GM21360 (cell line): ENCODE data around the gene TNIP1.
A peak's percentile ranks its signal among the peaks of the same experiment; 100 is the strongest.

Experiments used
- ATAC-seq: cut with Tn5 transposase; IDR thresholded peaks from one replicate; pipeline ENCODE4 v1.9.1; 2021; ENCODE audit warnings: mild to moderate bottlenecking, moderate library complexity; ENCODE audit not compliant: unreplicated experiment

The TNIP1 gene, protein sequence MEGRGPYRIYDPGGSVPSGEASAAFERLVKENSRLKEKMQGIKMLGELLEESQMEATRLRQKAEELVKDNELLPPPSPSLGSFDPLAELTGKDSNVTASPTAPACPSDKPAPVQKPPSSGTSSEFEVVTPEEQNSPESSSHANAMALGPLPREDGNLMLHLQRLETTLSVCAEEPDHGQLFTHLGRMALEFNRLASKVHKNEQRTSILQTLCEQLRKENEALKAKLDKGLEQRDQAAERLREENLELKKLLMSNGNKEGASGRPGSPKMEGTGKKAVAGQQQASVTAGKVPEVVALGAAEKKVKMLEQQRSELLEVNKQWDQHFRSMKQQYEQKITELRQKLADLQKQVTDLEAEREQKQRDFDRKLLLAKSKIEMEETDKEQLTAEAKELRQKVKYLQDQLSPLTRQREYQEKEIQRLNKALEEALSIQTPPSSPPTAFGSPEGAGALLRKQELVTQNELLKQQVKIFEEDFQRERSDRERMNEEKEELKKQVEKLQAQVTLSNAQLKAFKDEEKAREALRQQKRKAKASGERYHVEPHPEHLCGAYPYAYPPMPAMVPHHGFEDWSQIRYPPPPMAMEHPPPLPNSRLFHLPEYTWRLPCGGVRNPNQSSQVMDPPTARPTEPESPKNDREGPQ

DNA sequence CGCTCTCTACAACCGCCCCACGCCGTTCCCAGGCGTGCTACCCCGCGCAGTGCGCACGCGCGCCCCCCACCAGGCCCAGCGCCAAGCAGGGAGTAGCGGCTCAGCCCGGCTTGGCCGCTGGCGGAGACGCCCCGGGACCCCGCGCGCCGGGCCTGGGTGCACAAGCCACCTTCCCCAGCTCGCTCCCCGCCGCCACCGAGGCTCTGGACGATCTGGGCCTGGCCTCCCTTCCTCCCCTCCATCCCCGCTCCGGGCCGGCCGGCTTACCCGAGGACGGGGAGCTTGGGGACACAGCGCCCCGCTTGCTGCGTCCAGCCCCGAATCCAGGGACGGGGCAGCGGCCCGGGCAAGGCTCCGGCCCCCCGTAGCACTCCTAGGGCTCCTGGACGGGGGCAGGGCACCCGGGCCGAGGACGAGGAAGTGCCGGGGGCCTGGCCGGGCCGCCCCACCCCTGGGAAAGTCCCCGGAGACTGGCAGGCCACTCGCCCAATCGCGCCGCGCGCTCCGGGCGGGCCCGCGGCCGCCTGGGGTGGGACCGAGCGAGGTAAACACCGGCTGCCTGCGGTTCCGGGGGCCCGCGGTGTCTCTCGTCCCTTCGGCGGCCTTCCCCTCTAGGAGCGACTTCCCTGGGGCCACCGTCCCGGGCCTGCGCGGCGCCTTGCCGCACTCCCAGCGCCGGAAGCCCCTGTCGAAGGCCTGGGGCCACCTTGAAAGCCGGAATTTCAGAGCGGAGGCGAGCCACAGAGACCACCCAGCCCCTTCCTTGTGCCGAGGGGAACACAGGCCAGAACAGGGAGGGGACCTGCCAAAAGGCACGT is at the start of gene TNIP1:
Gene TNIP1 (minus strand): TSS at position 422 of the 818 bp plus-strand sequence. CDS start 15,939 bp downstream, outside the sequence.
- peak; percentile 67 for ATAC-seq

DNA sequence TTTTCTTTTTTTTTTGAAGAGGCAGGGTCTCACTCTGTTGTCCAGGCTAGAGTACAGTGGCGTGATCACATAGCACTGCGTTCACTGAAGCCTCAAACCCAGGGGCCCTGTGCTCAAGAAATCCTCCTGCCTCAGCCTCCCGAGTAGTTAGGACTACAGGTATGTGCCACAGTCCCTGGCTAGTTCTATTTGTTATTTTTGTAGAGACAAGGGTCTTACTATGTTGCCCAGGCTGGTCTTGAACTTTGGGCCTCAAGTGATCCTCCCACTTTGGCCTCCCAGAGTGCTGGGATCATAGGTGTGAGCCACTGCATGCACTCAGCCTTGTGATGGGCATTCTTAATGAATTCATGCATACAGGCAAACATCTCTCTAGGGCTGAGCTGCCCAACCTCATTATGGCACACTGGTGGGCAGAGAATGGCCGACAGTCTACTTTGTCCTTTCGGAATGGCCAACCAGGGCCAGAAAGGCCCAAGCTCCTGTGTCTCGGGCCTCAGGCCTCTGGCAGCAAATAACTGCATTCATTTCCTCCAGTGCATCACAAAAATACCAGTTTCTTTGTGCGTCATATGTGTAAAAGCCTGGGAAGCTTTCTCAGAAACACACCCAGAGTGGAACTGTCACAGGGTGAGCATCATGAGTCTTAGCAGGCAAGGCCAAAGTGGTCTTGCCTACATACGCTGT is 49.5 kb upstream of the TNIP1 start:
- no peak for ATAC-seq

DNA sequence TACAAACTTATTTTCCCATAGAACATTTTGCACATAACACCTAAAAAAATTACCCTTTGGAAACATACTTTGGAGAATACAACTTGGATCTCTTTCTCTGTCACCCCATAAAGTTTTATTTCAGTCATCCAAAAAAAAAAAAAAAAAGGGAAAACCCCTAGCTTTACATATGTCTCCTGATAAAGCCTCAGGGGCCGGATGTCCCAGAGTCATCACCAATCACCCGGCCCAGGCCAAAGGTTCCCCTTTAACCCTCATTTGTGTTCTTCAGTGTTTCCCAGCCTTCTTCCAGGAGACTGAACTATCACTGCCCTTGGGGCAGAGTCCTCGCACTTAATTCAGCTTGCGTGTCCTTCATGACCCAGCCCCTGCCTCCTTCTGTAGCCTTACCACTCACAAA is 48.0 kb upstream of the TNIP1 start:
- no peak for ATAC-seq

DNA sequence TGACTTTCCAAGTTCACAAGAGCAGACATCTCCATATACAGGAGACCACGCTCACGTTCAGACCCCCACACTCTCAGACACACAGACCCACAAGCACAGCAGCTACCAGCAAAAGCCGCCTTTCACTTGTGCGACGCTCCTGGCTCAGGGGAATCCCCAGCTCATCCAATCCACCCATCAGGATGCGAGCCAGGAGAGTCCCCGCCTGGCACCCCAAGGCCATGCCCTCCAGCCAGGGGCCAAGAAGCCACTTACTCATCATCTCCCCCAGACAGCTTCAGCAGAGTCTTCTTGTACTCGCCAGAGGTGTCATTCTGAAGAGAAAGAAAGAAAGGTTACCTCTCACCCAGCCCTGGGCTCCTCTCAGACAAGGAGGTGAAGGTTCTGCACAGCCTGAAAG is 47.1 kb upstream of the TNIP1 start:
- no peak for ATAC-seq

DNA sequence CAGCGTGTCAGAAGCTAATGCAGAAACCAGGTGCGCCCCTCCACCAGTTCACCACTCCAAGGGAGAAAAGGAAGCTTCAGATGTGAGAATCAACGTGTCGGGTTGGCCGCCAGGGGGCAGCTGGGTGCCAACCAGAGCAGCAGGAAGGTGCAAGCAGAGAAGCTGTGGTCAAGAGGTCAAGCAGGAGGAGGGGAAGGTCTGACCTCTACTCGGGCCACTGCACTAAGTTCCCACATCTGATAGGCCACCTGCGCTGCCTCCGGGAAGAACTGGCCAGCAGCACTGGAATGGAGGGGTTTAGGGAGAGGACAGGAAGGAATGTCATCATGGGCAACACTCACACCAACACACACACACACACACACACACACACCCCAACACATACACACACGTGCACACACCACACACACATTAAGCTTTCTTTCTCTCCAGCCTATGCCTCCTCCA is 45.4 kb upstream of the TNIP1 start:
- no peak for ATAC-seq

DNA sequence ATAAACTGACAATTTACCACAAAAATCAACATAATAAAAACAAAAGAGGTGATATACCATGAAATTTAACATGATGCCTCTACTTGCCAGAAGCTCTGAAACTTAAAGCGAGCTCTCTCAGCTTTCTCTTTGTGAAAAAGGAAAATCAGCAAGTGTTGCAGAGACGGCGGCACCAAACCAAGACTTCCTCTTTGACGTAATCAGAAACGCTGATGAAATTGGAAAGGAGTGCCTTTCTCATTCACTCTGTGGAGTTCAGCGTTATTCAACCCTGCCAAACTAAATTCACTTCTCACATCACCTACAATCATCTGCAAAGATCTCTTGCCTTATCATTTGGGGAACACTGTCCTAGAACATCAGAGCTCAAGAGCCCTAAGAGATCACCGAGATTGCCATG is 44.6 kb upstream of the TNIP1 start:
- no peak for ATAC-seq

DNA sequence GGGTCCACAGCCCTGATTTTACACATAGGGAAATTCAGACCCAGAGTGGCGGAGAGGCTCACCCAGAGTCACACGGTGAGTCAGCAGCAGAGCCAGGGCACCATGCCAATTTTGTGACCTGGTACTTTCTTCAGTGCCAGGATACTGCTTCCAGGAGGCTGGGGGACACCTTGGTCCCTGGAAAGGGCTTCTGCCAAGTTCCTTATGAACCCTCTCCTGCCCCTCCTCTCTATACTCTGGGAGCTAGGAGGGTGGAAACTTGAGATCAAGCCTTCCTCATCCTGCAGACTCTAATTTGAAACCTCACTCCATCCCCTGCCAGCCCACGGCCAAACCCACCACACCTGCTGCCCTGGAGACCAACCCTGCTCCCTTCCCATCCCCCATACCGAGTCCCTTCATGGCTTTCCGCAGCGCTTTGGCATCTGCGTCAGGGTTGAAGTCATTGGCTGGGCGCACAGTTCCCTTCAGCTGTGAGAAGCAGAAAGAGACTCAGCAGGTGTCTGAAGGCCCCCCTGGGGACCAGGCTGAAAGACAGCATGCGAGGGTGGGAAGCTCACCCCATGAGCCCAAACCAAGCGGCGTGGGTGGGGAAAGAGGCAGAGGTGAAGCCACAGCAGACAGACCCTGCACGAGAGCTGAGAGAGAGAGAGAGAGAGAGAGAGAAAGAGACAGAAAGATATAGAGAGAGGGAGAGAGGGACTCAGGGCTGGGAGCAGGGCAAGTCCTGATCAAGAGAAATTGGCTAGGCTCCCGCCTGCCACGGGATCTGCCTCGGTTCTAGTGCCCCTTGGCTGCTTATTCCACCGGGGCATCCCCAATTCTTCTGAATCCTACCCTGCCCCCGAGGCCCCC is 43.3 kb upstream of the TNIP1 start:
- ATAC-seq = peak; percentile 81

DNA sequence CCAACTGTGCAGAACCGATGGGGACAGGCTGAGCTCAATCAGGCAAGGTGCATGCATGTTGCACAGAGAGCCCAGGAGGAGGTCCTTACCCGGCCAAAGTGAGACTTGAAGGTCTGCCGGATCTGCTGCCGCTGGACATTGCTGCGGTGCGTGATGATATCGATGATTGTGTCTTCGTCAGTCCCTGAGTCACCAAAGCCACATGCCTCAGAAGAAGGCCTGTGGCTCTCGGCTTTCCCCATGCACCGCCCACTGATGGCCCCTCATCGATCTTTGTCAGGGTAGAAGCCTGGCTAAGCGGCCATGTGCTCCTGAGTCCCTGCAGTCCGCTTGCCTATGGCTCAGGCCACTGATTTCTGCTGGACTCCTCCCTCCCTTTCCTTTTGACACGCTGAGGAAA is 42.0 kb upstream of the TNIP1 start:
- ATAC-seq = no peak

DNA sequence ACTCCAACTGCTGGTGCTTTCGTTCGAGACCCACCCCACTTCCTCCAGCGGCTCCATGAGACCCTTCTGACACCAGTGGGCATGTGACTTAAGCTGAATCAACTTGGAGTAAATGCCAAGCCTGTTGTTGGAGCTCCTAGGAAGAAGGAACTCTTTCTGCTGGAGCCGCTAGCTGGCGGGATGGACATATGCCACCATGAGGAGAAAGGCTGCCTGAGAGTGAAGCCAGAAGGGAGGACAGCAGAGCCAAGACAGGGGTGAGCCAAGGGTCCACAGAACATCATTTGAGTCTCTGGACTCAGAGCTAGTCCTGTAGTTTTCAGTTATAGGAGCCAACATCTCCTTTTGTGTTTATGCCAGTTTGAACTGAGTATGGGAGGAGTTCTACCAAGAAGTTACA is 40.8 kb upstream of the TNIP1 start:
- no peak for ATAC-seq

DNA sequence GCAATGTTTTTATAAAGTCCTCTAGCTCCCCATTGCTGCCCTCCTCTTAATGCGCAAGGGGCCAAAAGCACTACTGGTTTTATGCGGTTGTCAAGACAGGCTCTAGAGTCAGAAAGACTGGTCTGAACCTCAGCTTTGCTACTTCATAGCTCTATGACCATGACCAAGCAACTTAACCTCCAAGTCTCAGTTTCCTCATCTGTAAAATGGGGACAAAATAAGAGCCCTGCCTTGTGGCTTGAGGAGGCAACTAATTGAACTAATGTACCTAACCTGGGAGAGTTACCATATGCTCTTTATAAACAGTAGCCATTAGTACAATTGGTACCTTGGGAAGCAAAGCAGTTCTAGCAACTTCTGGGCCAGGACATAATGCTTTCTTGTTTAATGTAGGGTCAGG is 40.3 kb upstream of the TNIP1 start:
- ATAC-seq = no peak

DNA sequence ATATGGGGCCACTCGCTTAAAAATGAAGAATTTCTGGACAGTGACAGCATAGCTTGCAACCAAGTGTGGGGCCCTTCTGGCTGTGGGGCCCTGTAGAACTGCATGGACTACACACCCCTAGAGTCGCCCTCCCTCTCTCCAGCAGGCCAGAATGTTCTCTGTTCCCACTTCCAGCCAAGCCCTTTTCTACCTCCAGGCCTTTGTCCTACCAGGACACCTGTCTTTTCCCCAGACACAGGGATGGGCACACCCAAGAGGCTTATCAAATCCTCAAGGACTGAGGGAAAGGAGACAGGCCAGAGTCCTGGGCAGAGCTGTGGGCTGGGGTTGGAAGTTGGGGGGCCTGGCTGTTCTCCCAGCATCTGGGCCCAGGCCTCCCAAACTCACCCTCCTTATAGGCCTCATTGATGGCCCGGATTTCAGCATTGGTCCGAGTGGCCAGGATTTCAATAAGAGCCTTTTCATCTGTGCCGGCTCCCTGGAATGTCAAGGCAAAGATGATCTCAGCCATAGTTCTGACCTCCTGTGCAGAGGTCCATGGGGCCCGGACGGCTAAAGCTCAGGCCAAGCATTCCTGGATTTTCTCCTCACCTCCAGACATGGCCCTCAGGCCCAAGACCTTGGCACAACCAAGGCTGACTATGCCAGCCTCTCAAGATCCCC is 38.2 kb upstream of the TNIP1 start:
- no peak for ATAC-seq

DNA sequence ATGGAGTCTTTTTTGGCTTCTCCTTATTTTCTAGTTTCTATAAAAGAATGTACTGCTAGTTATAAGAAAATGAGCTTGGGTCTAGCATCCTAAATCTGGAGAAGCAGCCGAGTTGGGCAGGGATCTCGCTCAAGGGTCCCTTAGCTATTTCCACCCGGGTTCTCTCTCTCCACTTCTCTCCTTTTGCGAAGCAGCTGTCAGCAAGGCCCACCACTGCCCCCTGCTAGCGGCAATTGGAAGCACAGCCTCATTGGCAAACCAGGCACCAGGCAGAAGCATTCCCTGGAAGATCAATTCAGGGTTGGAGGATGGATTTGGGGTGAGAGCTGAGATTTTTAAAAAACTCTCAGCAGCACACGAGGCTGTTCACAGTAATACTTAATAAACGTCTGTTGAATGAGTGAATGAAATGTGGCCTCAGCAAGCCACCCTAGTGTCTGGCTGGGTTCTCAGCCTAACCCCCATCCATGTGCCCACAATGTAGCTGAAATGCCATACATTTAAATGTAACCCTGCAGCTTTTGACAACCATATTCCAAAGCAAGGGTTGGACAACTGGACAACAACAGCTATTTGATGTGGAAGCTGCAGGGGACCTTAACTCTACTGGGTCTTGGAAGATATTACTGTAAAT is 34.6 kb upstream of the TNIP1 start:
- no peak for ATAC-seq

DNA sequence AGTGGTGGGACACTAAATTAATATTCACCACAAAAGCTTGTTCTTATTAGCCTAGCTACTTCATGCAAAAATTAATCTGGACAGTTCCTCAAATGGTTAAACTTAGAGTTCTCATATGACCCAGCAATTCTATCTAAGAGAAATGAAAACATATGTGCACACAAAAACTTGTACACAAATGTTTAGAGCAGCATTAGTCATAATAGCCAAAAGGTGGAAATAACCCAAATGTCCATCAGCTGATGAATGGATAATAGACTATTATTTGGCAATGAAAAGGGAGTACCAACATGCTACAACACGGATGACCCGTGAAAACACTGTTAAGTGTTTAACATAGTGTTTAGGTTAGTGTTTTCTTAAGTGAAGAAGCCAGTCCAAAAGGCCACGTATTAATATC is 32.8 kb upstream of the TNIP1 start:
- ATAC-seq = no peak

DNA sequence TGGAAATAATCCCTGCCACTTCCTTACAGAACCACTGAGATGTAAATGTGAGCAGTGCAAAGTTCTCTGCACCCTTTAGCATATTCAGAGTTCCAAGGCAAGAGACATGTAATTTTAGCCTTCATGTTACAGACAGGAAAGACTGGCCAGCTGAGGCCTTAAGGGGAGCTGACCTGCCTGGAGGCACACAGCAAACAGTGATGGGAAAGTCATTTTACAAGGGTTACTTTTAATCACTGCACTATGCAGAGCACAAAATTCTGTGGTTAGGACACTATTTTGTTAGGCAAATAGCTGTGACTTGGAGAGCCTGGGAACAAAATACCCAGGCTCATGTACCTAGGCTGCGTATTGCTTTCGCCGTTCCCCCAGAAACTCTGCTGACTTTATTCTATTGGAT is 30.2 kb upstream of the TNIP1 start:
- no peak for ATAC-seq

DNA sequence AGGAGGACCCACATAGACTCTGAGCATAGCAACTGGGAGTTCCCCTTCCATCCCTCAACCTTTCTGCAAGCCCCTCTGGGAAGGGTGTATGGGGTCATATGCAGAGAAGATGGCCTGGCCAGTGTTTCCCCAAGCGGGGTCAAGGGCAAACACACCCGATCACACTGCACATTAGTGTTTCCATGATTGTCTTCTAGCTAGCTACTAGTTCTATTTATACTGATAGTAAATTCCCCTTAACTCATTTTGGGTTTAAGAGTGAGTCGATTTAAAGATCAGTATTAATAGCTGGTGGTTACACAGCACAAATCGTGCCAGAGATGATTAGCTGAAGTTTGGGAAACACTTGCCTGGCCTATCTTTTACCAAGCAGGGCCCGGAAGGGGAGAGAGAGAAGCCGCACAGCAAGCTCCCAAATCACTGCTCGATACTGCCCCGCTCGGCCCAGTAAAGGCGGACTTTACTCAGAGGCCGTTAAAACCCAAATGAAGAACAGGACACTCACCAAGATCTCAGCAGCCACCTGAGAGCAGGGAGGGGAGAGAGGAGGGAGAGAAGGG is 29.4 kb upstream of the TNIP1 start:
- no peak for ATAC-seq

DNA sequence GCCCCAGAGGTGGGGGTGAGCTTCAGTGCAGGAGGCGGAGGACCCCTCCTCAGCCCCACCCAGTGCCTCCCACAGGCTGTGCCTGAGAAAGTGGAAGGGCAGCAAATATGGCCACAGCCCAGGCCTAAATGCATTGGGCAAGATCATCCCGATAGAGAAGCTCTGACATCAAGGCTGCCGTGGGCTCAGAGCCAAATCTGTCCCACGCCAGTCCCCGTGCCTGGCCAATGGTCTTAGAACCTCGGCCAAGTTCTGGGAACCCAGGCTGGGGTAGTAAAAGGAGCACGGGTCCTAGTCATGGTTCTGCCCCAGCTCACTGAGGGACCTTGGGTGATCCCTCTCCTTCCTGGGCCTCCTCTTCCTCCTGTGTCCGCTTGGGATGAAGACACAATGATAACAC is 27.7 kb upstream of the TNIP1 start:
- ATAC-seq = no peak

DNA sequence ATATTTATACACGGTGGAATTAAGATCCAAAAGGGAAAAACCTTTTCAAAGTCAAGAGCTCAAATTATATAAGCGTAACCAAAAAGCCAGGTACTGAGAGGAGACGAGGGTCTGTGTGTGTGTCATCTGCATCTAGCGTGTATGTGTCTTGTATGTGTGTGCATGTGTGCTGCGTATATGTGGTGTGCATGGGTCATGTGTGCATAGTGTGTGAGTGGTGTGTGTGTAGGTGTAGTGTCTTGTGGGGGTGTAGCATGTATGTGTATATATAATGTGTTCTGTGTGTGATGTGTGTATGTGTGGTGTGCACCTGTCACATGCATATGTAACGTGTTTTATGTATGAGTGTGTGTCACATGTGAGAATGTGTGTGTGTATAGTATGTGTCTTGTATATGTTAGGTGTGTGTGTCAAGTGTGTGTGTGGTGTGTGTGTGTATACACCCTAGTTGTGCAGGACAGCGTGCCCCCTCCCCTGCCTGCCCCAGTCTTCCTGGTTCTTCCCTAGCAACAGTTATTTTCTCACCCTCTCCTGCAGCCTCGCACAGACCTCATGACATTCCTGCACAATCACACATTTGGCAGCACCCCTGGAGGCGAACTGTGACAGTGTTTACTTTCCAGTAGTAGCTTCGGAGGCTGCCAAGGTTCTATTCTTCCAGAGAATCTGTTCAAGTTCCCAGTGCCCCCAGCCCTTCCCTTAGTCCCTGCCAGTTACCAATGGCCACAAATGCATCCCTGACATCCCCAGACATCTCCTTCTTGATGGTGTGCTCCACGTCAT is 27.1 kb upstream of the TNIP1 start:
- ATAC-seq = no peak

DNA sequence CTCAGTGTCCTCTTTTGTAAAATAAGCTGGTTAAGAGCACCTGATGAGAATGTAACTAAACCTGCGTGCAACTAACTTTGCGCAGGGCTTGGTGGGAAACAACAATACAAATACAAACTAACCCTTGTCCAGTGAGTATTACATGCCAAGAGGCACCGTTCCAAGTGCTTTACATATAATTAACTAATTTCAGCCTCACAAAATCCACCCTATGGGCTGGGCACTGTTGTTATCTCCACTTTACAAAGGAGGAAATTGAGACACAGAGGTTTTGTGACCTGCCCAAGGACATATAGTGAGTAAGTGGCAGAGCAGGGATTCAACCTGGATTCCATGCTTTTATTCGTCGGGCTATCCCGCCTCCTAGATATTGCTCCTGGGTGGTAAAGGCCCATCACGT is 26.2 kb upstream of the TNIP1 start:
- no peak for ATAC-seq
